Activated CD8-positive, alpha-beta memory T cell treated with anti-CD3 and anti-CD28 coated beads for 48 hours (primary cell): ENCODE measurements around the gene SLC22A12.
"Not testable (repeated sequence)": the region's sequence is repeated elsewhere in the genome, so short reads cannot be mapped to it uniquely, and the experiment has no call there.

Experiments
- DNase-seq, 3 experiments: peaks; one replicate each; pipeline ENCODE4 v3.0.0-alpha.2; 2020; ENCODE audit warnings: low read depth in 2 of 3, low spot score in 2 of 3

SLC22A12 gene

GRCh38 chr11:64590763-64591221, at the start of gene SLC22A12:
Gene SLC22A12, plus strand, starts transcription at chr11:64591220. Its CDS starts 337 bp downstream, at chr11:64591557.
- no peak for DNase-seq

GRCh38 chr11:64542172-64543125, 48.6 kb upstream of the SLC22A12 start:
- no peak for DNase-seq

GRCh38 chr11:64543818-64544217, 47.2 kb upstream of the SLC22A12 start:
- no peak for DNase-seq

- no peak for DNase-seq
These were observed 46.3 kb upstream of the SLC22A12 start for GRCh38 chr11:64544616-64545296.

GRCh38 chr11:64545619-64546018, 45.4 kb upstream of the SLC22A12 start:
- no peak for DNase-seq

GRCh38 chr11:64546176-64546575, 44.8 kb upstream of the SLC22A12 start:
- no peak for DNase-seq

- DNase-seq = no peak
These were observed 44.4 kb upstream of the SLC22A12 start for GRCh38 chr11:64546600-64546999.

- DNase-seq = no peak
These were observed 41.1 kb upstream of the SLC22A12 start for GRCh38 chr11:64549969-64550368.

- DNase-seq = peak in 2 of 3 experiments; percentile 15 to 23
These were observed 37.3 kb upstream of the SLC22A12 start for GRCh38 chr11:64553554-64554201.

GRCh38 chr11:64556044-64556720, 34.8 kb upstream of the SLC22A12 start:
- no peak for DNase-seq

GRCh38 chr11:64556721-64557250, 34.2 kb upstream of the SLC22A12 start:
- DNase-seq = no peak

- no peak for DNase-seq
These were observed 32.8 kb upstream of the SLC22A12 start for GRCh38 chr11:64558065-64558745.

GRCh38 chr11:64558869-64559268, 32.2 kb upstream of the SLC22A12 start:
- no peak for DNase-seq

GRCh38 chr11:64559351-64560138, 31.5 kb upstream of the SLC22A12 start:
- DNase-seq = no peak

GRCh38 chr11:64560139-64560771, 30.8 kb upstream of the SLC22A12 start:
- DNase-seq = no peak

GRCh38 chr11:64560941-64561340, 30.1 kb upstream of the SLC22A12 start:
- DNase-seq = no peak

- DNase-seq = not testable (repeated sequence)
These were observed 29.6 kb upstream of the SLC22A12 start for GRCh38 chr11:64561429-64561828.

GRCh38 chr11:64561984-64562722, 28.9 kb upstream of the SLC22A12 start:
- no peak for DNase-seq
